ENCODE data around the gene HAAO.

DNA sequence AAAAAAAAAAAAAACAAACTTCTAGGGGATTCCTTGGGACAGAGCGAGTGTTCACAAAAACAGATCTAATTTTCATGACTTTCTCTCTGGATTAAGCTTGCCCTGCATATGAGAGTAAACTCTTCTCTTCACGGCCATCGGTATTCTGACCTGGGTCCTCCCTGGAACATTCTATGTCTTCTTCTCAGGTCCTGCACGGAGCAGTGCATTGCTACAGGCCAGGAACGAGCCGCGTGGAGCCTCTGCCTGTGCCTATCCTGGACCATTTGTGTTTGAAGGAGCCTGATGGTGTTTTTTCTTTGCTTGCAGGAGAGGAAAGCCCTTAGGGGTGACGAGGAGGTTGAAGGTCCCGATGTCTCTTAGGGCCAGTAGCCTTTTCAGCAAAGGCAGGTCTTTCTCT, 26.7 kb downstream of the HAAO start:
- no peak for TF ChIP-seq POLR2A (IDR thresholded peaks at IDR 0.05)
- TF ChIP-seq, protein P1, sequence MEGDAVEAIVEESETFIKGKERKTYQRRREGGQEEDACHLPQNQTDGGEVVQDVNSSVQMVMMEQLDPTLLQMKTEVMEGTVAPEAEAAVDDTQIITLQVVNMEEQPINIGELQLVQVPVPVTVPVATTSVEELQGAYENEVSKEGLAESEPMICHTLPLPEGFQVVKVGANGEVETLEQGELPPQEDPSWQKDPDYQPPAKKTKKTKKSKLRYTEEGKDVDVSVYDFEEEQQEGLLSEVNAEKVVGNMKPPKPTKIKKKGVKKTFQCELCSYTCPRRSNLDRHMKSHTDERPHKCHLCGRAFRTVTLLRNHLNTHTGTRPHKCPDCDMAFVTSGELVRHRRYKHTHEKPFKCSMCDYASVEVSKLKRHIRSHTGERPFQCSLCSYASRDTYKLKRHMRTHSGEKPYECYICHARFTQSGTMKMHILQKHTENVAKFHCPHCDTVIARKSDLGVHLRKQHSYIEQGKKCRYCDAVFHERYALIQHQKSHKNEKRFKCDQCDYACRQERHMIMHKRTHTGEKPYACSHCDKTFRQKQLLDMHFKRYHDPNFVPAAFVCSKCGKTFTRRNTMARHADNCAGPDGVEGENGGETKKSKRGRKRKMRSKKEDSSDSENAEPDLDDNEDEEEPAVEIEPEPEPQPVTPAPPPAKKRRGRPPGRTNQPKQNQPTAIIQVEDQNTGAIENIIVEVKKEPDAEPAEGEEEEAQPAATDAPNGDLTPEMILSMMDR (IDR thresholded peaks at IDR 0.05), result no peak
- TF ChIP-seq EP300 (IDR thresholded peaks at IDR 0.05), result no peak
- no peak for TF ChIP-seq POLR2AphosphoS5 (IDR thresholded peaks at IDR 0.05)
